ENCODE data around the gene PRSS53. TPM values are rescaled to one million over a fixed set of nuclear protein-coding genes. Genes with fewer than 3 reads are reported as not detected.

PRSS53 gene
- total RNA-seq, 1 donor from 2014 or later, result 20.4 TPM

GRCh38 chr16:31127182-31127581 lies 38.4 kb upstream of the PRSS53 start:
- no peaks in the 10 kb centered on the region for H3K4me1 Mint-ChIP-seq (ENCODE audit: low read depth, unreplicated experiment)
- TF ChIP-seq CTCF (IDR thresholded peaks at IDR 0.05; ENCODE audit: partially characterized antibody, unreplicated experiment), result no peak
- H3K27me3 Mint-ChIP-seq (ENCODE audit: unreplicated experiment), result no peaks in the 10 kb centered on the region
- H3K9me3 Mint-ChIP-seq (ENCODE audit: unreplicated experiment), result peaks cover 5% of the 10 kb centered on the region
- DNase-seq, result no peak
- H3K27ac Mint-ChIP-seq (ENCODE audit: unreplicated experiment), result no peak overlapping the region
- no peaks in the 10 kb centered on the region for H3K36me3 Mint-ChIP-seq (ENCODE audit: unreplicated experiment)
- H3K4me3 Mint-ChIP-seq (ENCODE audit: unreplicated experiment), result no peak overlapping the region

GRCh38 chr16:31125844-31126243 lies 37.1 kb upstream of the PRSS53 start:
- H3K27me3 Mint-ChIP-seq (ENCODE audit: unreplicated experiment), result no peaks in the 10 kb centered on the region
- no peak for TF ChIP-seq CTCF (IDR thresholded peaks at IDR 0.05; ENCODE audit: partially characterized antibody, unreplicated experiment)
- H3K36me3 Mint-ChIP-seq (ENCODE audit: unreplicated experiment), result no peaks in the 10 kb centered on the region
- H3K4me1 Mint-ChIP-seq (ENCODE audit: low read depth, unreplicated experiment), result no peaks in the 10 kb centered on the region
- H3K27ac Mint-ChIP-seq (ENCODE audit: unreplicated experiment), result peak overlapping the region; percentile 15
- peaks cover 5% of the 10 kb centered on the region for H3K9me3 Mint-ChIP-seq (ENCODE audit: unreplicated experiment)
- no peak for DNase-seq
- peak overlapping the region; percentile 19 for H3K4me3 Mint-ChIP-seq (ENCODE audit: unreplicated experiment)

GRCh38 chr16:31120129-31120528 lies 31.4 kb upstream of the PRSS53 start:
- Mint-ChIP-seq H3K27ac (ENCODE audit: unreplicated experiment) (no peak overlapping the region), H3K27me3 (ENCODE audit: unreplicated experiment) (peaks cover 6% of the 10 kb centered on the region), H3K9me3 (ENCODE audit: unreplicated experiment) (peaks cover 8% of the 10 kb centered on the region), H3K4me3 (ENCODE audit: unreplicated experiment) (no peak overlapping the region), H3K36me3 (ENCODE audit: unreplicated experiment) (no peaks in the 10 kb centered on the region), H3K4me1 (ENCODE audit: low read depth, unreplicated experiment) (peaks cover 6% of the 10 kb centered on the region)
- no peak for DNase-seq
- no peak for TF ChIP-seq CTCF (IDR thresholded peaks at IDR 0.05; ENCODE audit: partially characterized antibody, unreplicated experiment)

GRCh38 chr16:31118223-31119155 lies 29.7 kb upstream of the PRSS53 start:
- H3K27ac Mint-ChIP-seq (ENCODE audit: unreplicated experiment), result peak overlapping the region; percentile 73
- H3K27me3 Mint-ChIP-seq (ENCODE audit: unreplicated experiment), result peaks cover 6% of the 10 kb centered on the region
- peaks cover 6% of the 10 kb centered on the region for H3K4me1 Mint-ChIP-seq (ENCODE audit: low read depth, unreplicated experiment)
- H3K36me3 Mint-ChIP-seq (ENCODE audit: unreplicated experiment), result no peaks in the 10 kb centered on the region
- H3K4me3 Mint-ChIP-seq (ENCODE audit: unreplicated experiment), result peak overlapping the region; percentile 91
- TF ChIP-seq CTCF (IDR thresholded peaks at IDR 0.05; ENCODE audit: partially characterized antibody, unreplicated experiment), result no peak
- no peak for DNase-seq
- peaks cover 8% of the 10 kb centered on the region for H3K9me3 Mint-ChIP-seq (ENCODE audit: unreplicated experiment)

Measured in glutamatergic neuron (in vitro differentiated cells).